Dermis microvascular lymphatic vessel endothelial cell (primary cell): ENCODE results near the gene MECP2. TPM values are rescaled to one million over a fixed set of nuclear protein-coding genes. Genes with fewer than 3 reads are reported as not detected.

Experiments
- total RNA-seq: library from RNA; depleted of rRNA; stranded (reverse); fragments of >200 nt; gene quantifications from 2 replicates; pipeline ENCODE4 v1.2.1, GENCODE V29; 2014

Gene MECP2
- total RNA-seq, 1 donor from 2014 or later: 13.2 TPM

Other genes starting within 250 kb of the MECP2 start
- 0.13 TPM in 2 replicates for gene L1CAM, start 211.5 kb downstream of the MECP2 start, total RNA-seq
- 1.9 and 2.0 TPM in 2 replicates for gene AVPR2, start 193.0 kb downstream of the MECP2 start, total RNA-seq
- 4.9 and 5.1 TPM in 2 replicates for gene ARHGAP4, start 171.5 kb downstream of the MECP2 start, total RNA-seq
- gene NAA10, start 162.7 kb downstream of the MECP2 start, total RNA-seq: 47.5 and 52.6 TPM in 2 replicates
- gene RENBP, start 153.1 kb downstream of the MECP2 start, total RNA-seq: 10.1 and 40.3 TPM in 2 replicates
- 10.0 and 15.9 TPM in 2 replicates for gene HCFC1, start 125.9 kb downstream of the MECP2 start, total RNA-seq
- gene TMEM187, start 125.0 kb downstream of the MECP2 start, total RNA-seq: 2.7 and 6.6 TPM in 2 replicates
- 52.2 and 56.6 TPM in 2 replicates for gene IRAK1, start 77.8 kb downstream of the MECP2 start, total RNA-seq
- gene OPN1LW, start 46.5 kb upstream of the MECP2 start, total RNA-seq: 0.13 and 0.51 TPM in 2 replicates
- not detected in 2 replicates for gene OPN1MW, start 84.9 kb upstream of the MECP2 start, total RNA-seq
- gene OPN1MW2, start 122.0 kb upstream of the MECP2 start, total RNA-seq: not detected in 2 replicates
- not detected in 2 replicates for gene OPN1MW3, start 159.9 kb upstream of the MECP2 start, total RNA-seq
- gene TEX28, start 197.4 kb upstream of the MECP2 start, total RNA-seq: 0.13 TPM in 1 of 2 replicates, not detected in the other
- under 0.01 TPM in 1 of 2 replicates, not detected in the other for gene TKTL1, start 198.1 kb upstream of the MECP2 start, total RNA-seq